Ectodermal cell (in vitro differentiated cells): ENCODE measurements around the gene OR5T3. TPM values are rescaled to one million over a fixed set of nuclear protein-coding genes. Genes with fewer than 3 reads are reported as not detected.
"Not testable (repeated sequence)": the region's sequence is repeated elsewhere in the genome, so short reads cannot be mapped to it uniquely, and the experiment has no call there.

Source experiments
- H3K27ac ChIP-seq: 2 replicates; pipeline ENCODE4 v1.7.0; 2013; ENCODE audit warnings: mild to moderate bottlenecking, low read depth, low read length; ENCODE audit not compliant: insufficient read depth, poor library complexity, severe bottlenecking
- H3K27me3 ChIP-seq: 2 replicates; pipeline ENCODE4 v1.7.0; 2013; ENCODE audit warnings: mild to moderate bottlenecking, low read length; ENCODE audit not compliant: insufficient read depth, control insufficient read depth, poor library complexity, severe bottlenecking
- H3K36me3 ChIP-seq: one replicate; pipeline ENCODE4 v1.7.0; 2013; ENCODE audit warnings: low read length; ENCODE audit not compliant: control insufficient read depth, insufficient read depth
- H3K4me1 ChIP-seq: one replicate; pipeline ENCODE4 v1.7.0; 2013; ENCODE audit warnings: low read length; ENCODE audit not compliant: control insufficient read depth, insufficient read depth
- H3K4me3 ChIP-seq: 2 replicates; pipeline ENCODE4 v1.7.0; 2013; ENCODE audit warnings: low read depth, low read length, control low read depth; ENCODE audit not compliant: insufficient read depth
- H3K9me3 ChIP-seq: 2 replicates; pipeline ENCODE4 v1.7.0; 2013; ENCODE audit warnings: mild to moderate bottlenecking, low read length, moderate library complexity; ENCODE audit not compliant: control insufficient read depth
- WGBS, 2 experiments: methylation state at CpG; one replicate each; pipeline ENCODE4 v1.1.7; 2013; ENCODE audit warnings: missing lambda C conversion rate in 2 of 2; 5-methylcytosine and 5-hydroxymethylcytosine counted together
- polyA plus RNA-seq, 4 experiments: library from polyadenylated mRNA; stranded (reverse); fragments of 50-300 nt; gene quantifications; one replicate each; pipeline ENCODE4 v1.2.3, GENCODE V29; 2013

OR5T3 gene
- polyA plus RNA-seq (2013, experiment 1 of 4) = not detected
- not detected for polyA plus RNA-seq (2013, experiment 2 of 4)
- polyA plus RNA-seq (2013, experiment 3 of 4) = not detected
- not detected for polyA plus RNA-seq (2013, experiment 4 of 4)

GRCh38 chr11:56251954-56252353 lies at the start of gene OR5T3:
Gene OR5T3 (plus strand): TSS chr11:56252254. CDS start chr11:56252254, 0 bp downstream.
- Histone ChIP-seq H3K27me3 (no peaks in the 10 kb centered on the region), H3K4me1 (no peaks in the 10 kb centered on the region), H3K27ac (no peak within 1 kb of the TSS), H3K4me3 (no peak within 1 kb of the TSS), H3K9me3 (no peaks in the 10 kb centered on the region), H3K36me3 (no peaks in the 10 kb centered on the region)

- Histone ChIP-seq H3K4me1 (no peaks in the 10 kb centered on the region), H3K27me3 (no peaks in the 10 kb centered on the region), H3K27ac (no peak overlapping the region), H3K9me3 (no peaks in the 10 kb centered on the region), H3K36me3 (no peaks in the 10 kb centered on the region), H3K4me3 (no peak overlapping the region)
- WGBS, 2 experiments = 83 to 90% methylated on average over 1 of the region's 1 CpG
These were observed 44.3 kb upstream of the OR5T3 start for GRCh38 chr11:56207790-56208189.

GRCh38 chr11:56214537-56214936 lies 37.5 kb upstream of the OR5T3 start:
- Histone ChIP-seq H3K4me3 (no peak overlapping the region), H3K4me1 (no peaks in the 10 kb centered on the region), H3K36me3 (no peaks in the 10 kb centered on the region), H3K27ac (no peak overlapping the region), H3K27me3 (no peaks in the 10 kb centered on the region), H3K9me3 (no peaks in the 10 kb centered on the region)
- WGBS, 2 experiments = 92 to 96% methylated on average over 1 to 2 of the region's 2 CpGs

- H3K4me3 ChIP-seq, H3K9me3 ChIP-seq, H3K4me1 ChIP-seq, H3K27me3 ChIP-seq, H3K36me3 ChIP-seq, H3K27ac ChIP-seq: not testable (repeated sequence)
- WGBS, 2 experiments = 78 to 81% methylated on average over 5 of the region's 5 CpGs
These were observed 32.3 kb upstream of the OR5T3 start for GRCh38 chr11:56219735-56220134.

- Histone ChIP-seq H3K4me3 (no peak within 1 kb of the TSS), H3K9me3 (no peaks in the 10 kb centered on the region), H3K36me3 (no peaks in the 10 kb centered on the region), H3K27me3 (no peaks in the 10 kb centered on the region), H3K27ac (no peak within 1 kb of the TSS), H3K4me1 (no peaks in the 10 kb centered on the region)
- WGBS, 2 experiments = no CpG with 5 or more reads among the region's 1 CpG
These were observed 17.9 kb upstream of the OR5T3 start, which contains the start of gene OR5T2 for GRCh38 chr11:56234155-56234554. Gene OR5T2 (minus strand): TSS chr11:56234255. CDS start chr11:56233062, 1,193 bp downstream.

GRCh38 chr11:56271092-56271491 lies 19.0 kb downstream of the OR5T3 start:
- Histone ChIP-seq H3K4me1 (no peaks in the 10 kb centered on the region), H3K36me3 (no peaks in the 10 kb centered on the region), H3K27me3 (no peaks in the 10 kb centered on the region), H3K4me3 (no peak overlapping the region), H3K27ac (no peak overlapping the region), H3K9me3 (no peaks in the 10 kb centered on the region)
- 80 to 84% methylated on average over 3 of the region's 3 CpGs for WGBS, 2 experiments

- H3K9me3 ChIP-seq = no peaks in the 10 kb centered on the region
- H3K36me3 ChIP-seq = no peaks in the 10 kb centered on the region
- no peak within 1 kb of the TSS for H3K27ac ChIP-seq
- no peak within 1 kb of the TSS for H3K4me3 ChIP-seq
- no peaks in the 10 kb centered on the region for H3K27me3 ChIP-seq
- H3K4me1 ChIP-seq = no peaks in the 10 kb centered on the region
These were observed 21.8 kb downstream of the OR5T3 start, which contains the start of gene OR5T1 for GRCh38 chr11:56273854-56274253. Gene OR5T1 (plus strand): TSS chr11:56274154. CDS start chr11:56275639, 1,485 bp downstream.

- H3K27ac ChIP-seq = no peak within 1 kb of the TSS
- WGBS, 2 experiments = 86 to 87% methylated on average over 1 to 2 of the region's 2 CpGs
- no peaks in the 10 kb centered on the region for H3K27me3 ChIP-seq
- H3K9me3 ChIP-seq = no peaks in the 10 kb centered on the region
- no peaks in the 10 kb centered on the region for H3K4me1 ChIP-seq
- no peaks in the 10 kb centered on the region for H3K36me3 ChIP-seq
- no peak within 1 kb of the TSS for H3K4me3 ChIP-seq
These were observed 40.1 kb downstream of the OR5T3 start, which contains the start of gene OR8H1 for GRCh38 chr11:56292154-56292553. Gene OR8H1 (minus strand): TSS chr11:56292254. CDS start chr11:56291062, 1,192 bp downstream.

GRCh38 chr11:56296898-56297297 lies 44.8 kb downstream of the OR5T3 start:
- H3K4me3 ChIP-seq = no peak overlapping the region
- H3K27me3 ChIP-seq = no peaks in the 10 kb centered on the region
- no peak overlapping the region for H3K27ac ChIP-seq
- WGBS, 2 experiments = 95 to 98% methylated on average over 4 of the region's 4 CpGs
- H3K9me3 ChIP-seq = no peaks in the 10 kb centered on the region
- no peaks in the 10 kb centered on the region for H3K36me3 ChIP-seq
- H3K4me1 ChIP-seq = no peaks in the 10 kb centered on the region
